Karpas-422 (cell line): Measurements from ENCODE around the gene FAT4. TPM values are rescaled to one million over a fixed set of nuclear protein-coding genes. Genes with fewer than 3 reads are reported as not detected.

Source experiments
- DNase-seq: peaks from one replicate; pipeline ENCODE4 v3.0.0-alpha.2; 2015
- H2AFZ ChIP-seq: fragments of 200-600 bp; sonication (generic); 2 replicates; pipeline ENCODE4 v1.6.1; 2014; ENCODE audit warnings: antibody characterized with exemption, low read length, mixed read lengths
- H3K27ac ChIP-seq: fragments of 200-600 bp; sonication (generic); 2 replicates; pipeline ENCODE4 v1.5.1; 2014; ENCODE audit warnings: mild to moderate bottlenecking, low read length, moderate library complexity
- H3K27me3 ChIP-seq: fragments of 200-600 bp; sonication (generic); 2 replicates; pipeline ENCODE4 v1.6.1; 2014; ENCODE audit warnings: low read length, mixed read lengths
- H3K36me3 ChIP-seq: fragments of 200-600 bp; sonication (generic); 2 replicates; pipeline ENCODE4 v1.6.1; 2014; ENCODE audit warnings: low read length, mixed read lengths; ENCODE audit not compliant: insufficient read depth
- H3K4me1 ChIP-seq: fragments of 200-600 bp; sonication (generic); 2 replicates; pipeline ENCODE4 v1.6.1; 2014; ENCODE audit warnings: mild to moderate bottlenecking, low read length, mixed read lengths
- H3K4me2 ChIP-seq: fragments of 200-600 bp; sonication (generic); 2 replicates; pipeline ENCODE4 v1.6.1; 2014; ENCODE audit warnings: low read length, low read depth, mild to moderate bottlenecking; ENCODE audit not compliant: poor library complexity, severe bottlenecking
- H3K4me3 ChIP-seq: fragments of 200-600 bp; sonication (generic); 2 replicates; pipeline ENCODE4 v1.5.1; 2014; ENCODE audit warnings: mild to moderate bottlenecking, antibody characterized with exemption, low read length, mixed read lengths
- H3K79me2 ChIP-seq: fragments of 200-600 bp; sonication (generic); 2 replicates; pipeline ENCODE4 v1.6.1; 2014; ENCODE audit warnings: mild to moderate bottlenecking, low read length, mixed read lengths
- H3K9ac ChIP-seq: fragments of 200-600 bp; sonication (generic); 2 replicates; pipeline ENCODE4 v1.6.0; 2014; ENCODE audit warnings: low read length
- H3K9me2 ChIP-seq: fragments of 200-600 bp; sonication (generic), shearing (Covaris generic); replicated peaks from 2 replicates; pipeline ENCODE4 v1.6.0; 2014; ENCODE audit warnings: mild to moderate bottlenecking, low read length, moderate library complexity; ENCODE audit not compliant: insufficient read depth
- H3K9me3 ChIP-seq: fragments of 300-700, 200-600 bp; sonication (generic); 2 replicates; pipeline ENCODE4 v1.6.1; 2014; ENCODE audit warnings: low read length, mixed read lengths
- H4K20me1 ChIP-seq: fragments of 200-600 bp; sonication (generic); 2 replicates; pipeline ENCODE4 v1.6.1; 2014; ENCODE audit warnings: mild to moderate bottlenecking, antibody characterized with exemption, low read length, low read depth; ENCODE audit not compliant: insufficient read depth
- total RNA-seq: library from RNA; depleted of rRNA; stranded (reverse); fragments of >200 nt; shearing (Covaris generic); gene quantifications from 2 replicates; pipeline ENCODE4 v1.2.3, GENCODE V29; 2014; ENCODE audit warnings: low replicate concordance

FAT4 gene
- total RNA-seq, 1 experiment from 2014 or later, result 12.2 TPM

- no peak overlapping the region for H2AFZ ChIP-seq
- H3K27me3 ChIP-seq, result no peaks in the 10 kb centered on the region
- H3K79me2 ChIP-seq, result no peaks in the 10 kb centered on the region
- H3K4me2 ChIP-seq, result no peak overlapping the region
- peaks cover 4% of the 10 kb centered on the region; the same call in 1 of the 2 replicates for H3K9me3 ChIP-seq
- H4K20me1 ChIP-seq, result no peaks in the 10 kb centered on the region
- no peak overlapping the region for H3K27ac ChIP-seq
- H3K4me1 ChIP-seq, result no peaks in the 10 kb centered on the region
- no peaks in the 10 kb centered on the region for H3K36me3 ChIP-seq
- no peak overlapping the region for H3K4me3 ChIP-seq
- no peaks in the 10 kb centered on the region for H3K9me2 ChIP-seq
- H3K9ac ChIP-seq, result no peak overlapping the region
- DNase-seq, result no peak
These were observed 7.1 kb downstream of the FAT4 start for GRCh38 chr4:125321709-125322365.

DNA sequence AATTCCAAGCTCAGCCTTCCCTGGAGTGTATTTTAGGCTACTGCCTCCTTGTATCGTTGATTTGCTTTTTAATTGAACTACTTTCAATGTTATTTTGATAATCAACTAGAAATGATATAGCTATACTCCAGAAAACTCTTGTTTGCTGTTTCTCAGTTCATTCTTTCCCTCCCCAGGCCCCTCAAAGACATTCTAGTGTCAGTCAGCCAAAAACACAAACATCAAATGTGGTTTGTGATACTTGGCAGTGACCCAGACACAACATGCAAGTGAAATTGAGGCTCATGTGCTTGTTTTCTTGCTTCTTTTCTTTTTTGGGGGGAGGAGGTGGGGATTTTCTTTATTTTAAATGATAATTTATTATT lies 7.6 kb downstream of the FAT4 start:
- no peak overlapping the region for H3K4me2 ChIP-seq
- H3K9ac ChIP-seq, result no peak overlapping the region

GRCh38 chr4:125323654-125324053 lies 8.9 kb downstream of the FAT4 start:
- Histone ChIP-seq H3K4me3 (no peak overlapping the region), H3K27ac (no peak overlapping the region), H3K4me1 (no peaks in the 10 kb centered on the region), H3K79me2 (no peaks in the 10 kb centered on the region), H3K4me2 (no peak overlapping the region), H3K9me2 (no peaks in the 10 kb centered on the region), H2AFZ (no peak overlapping the region), H3K9ac (no peak overlapping the region), H3K27me3 (no peaks in the 10 kb centered on the region), H3K36me3 (no peaks in the 10 kb centered on the region), H4K20me1 (no peaks in the 10 kb centered on the region), H3K9me3 (peaks cover 3% of the 10 kb centered on the region; the same call in 1 of the 2 replicates)
- no peak for DNase-seq

More for the DNA sequence above, 7.6 kb downstream of the FAT4 start:
- Histone ChIP-seq H3K36me3 (no peaks in the 10 kb centered on the region), H2AFZ (no peak overlapping the region), H3K79me2 (no peaks in the 10 kb centered on the region), H4K20me1 (no peaks in the 10 kb centered on the region), H3K9me2 (no peaks in the 10 kb centered on the region), H3K27me3 (no peaks in the 10 kb centered on the region), H3K9me3 (peaks cover 4% of the 10 kb centered on the region; the same call in 1 of the 2 replicates), H3K4me1 (no peaks in the 10 kb centered on the region), H3K4me3 (no peak overlapping the region), H3K27ac (no peak overlapping the region)
- DNase-seq, result no peak

DNA sequence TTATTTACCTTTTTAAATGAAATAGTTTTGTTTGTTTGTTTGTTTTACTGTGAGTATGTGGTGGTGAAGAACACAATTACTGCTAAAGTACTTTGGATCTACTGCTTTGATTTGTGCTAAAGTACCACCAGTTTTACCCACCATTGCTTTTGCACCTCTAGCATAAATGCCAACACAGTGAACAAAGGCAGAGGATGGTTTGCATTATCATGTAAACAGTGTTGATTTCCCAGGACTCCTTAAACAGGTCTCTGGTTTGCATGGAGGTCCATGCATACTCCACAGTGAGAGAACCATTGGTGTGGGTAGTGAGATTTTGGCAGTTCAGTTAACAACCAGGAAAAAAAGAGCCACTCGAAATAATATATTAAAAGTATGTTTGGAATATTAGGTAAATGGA lies 11.0 kb downstream of the FAT4 start:
- Histone ChIP-seq H3K27me3 (0 out of 2 replicates have a peak, but pooled peaks cover 2% of the 10 kb centered on the region), H3K27ac (no peak overlapping the region), H3K9me3 (no peaks in the 10 kb centered on the region; the same call in 1 of the 2 replicates), H3K4me3 (no peak overlapping the region), H4K20me1 (no peaks in the 10 kb centered on the region), H2AFZ (no peak overlapping the region), H3K36me3 (no peaks in the 10 kb centered on the region), H3K9me2 (no peaks in the 10 kb centered on the region), H3K79me2 (no peaks in the 10 kb centered on the region), H3K4me1 (no peaks in the 10 kb centered on the region), H3K4me2 (no peak overlapping the region), H3K9ac (no peak overlapping the region)
- no peak for DNase-seq

DNA sequence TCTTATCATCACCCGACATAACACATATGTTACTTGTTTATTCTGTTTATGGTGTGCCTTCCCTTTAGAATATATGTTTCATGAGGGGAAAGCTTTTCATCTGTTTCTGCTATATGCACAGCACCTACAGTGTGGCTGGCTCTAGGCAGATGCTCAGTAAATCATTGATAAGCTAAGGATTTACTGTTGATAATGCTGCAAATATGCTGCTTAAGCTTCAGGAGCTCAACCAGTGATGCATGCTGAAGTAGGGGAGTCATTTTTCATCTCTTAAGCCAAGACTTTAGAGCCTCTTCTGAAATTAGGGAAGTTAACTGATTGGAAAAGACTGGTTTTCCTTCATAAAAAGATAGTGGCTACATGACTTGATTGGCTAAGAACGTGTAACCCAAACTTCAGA lies 16.4 kb downstream of the FAT4 start:
- Histone ChIP-seq H3K27me3 (0 out of 2 replicates have a peak, but pooled peaks cover 2% of the 10 kb centered on the region), H3K9me3 (no peaks in the 10 kb centered on the region; the same call in 1 of the 2 replicates), H3K79me2 (no peaks in the 10 kb centered on the region), H3K4me2 (no peak overlapping the region), H3K9me2 (no peaks in the 10 kb centered on the region), H4K20me1 (no peaks in the 10 kb centered on the region), H3K27ac (no peak overlapping the region), H3K9ac (no peak overlapping the region), H3K4me3 (no peak overlapping the region), H3K4me1 (0 out of 2 replicates have a peak, but pooled peaks cover 5% of the 10 kb centered on the region), H2AFZ (no peak overlapping the region), H3K36me3 (no peaks in the 10 kb centered on the region)
- DNase-seq, result no peak

DNA sequence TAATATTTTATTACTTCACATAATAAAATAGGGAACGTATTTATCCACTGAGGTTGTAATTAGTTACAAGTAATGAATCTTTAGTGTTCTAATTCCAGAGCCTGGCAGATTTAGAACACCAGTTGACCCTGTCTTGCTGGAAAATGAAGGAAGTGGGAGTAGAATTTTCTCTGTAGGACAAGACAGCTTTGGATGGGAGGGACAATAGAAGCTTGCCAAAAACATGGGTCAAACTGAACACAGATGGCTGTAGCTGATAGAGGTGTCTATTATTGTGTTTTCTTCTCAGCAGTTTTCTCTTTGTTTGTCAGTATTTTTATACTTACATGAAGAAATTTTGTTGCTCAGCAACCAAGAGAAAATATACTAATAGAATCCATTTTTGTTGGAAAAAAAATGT lies 20.2 kb downstream of the FAT4 start:
- Histone ChIP-seq H3K4me3 (no peak overlapping the region), H3K4me1 (peaks cover 10% of the 10 kb centered on the region; the same call in 1 of the 2 replicates), H2AFZ (no peak overlapping the region), H3K9ac (no peak overlapping the region), H3K4me2 (no peak overlapping the region), H3K27me3 (no peaks in the 10 kb centered on the region), H3K27ac (no peak overlapping the region), H3K79me2 (no peaks in the 10 kb centered on the region), H3K9me2 (no peaks in the 10 kb centered on the region), H3K9me3 (no peaks in the 10 kb centered on the region; the same call in 1 of the 2 replicates), H4K20me1 (no peaks in the 10 kb centered on the region), H3K36me3 (no peaks in the 10 kb centered on the region)
- no peak for DNase-seq

DNA sequence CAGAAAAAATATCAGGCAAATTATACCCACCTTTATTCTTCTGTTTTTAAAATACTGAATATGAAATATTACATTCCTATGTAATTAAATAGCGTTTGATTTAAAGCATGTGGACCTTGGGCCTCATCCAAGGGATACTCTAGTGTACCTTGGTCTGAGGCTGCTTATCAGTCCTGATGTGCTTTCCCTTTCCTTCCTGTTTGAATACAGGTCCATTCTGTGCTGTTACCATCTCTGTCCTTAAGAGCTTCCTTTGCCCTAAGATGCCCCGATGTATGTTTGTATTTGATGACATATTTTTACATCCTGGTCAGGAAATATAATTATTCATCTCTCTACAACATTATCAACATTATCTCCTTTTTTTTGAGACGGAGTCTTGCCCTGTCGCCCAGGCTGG lies 24.1 kb downstream of the FAT4 start:
- Histone ChIP-seq H3K9me2 (no peaks in the 10 kb centered on the region), H2AFZ (no peak overlapping the region), H3K4me1 (peaks cover 5% of the 10 kb centered on the region; the same call in 1 of the 2 replicates), H3K36me3 (no peaks in the 10 kb centered on the region), H3K27ac (no peak overlapping the region), H3K4me2 (no peak overlapping the region), H3K9ac (no peak overlapping the region), H3K9me3 (0 out of 2 replicates have a peak, but pooled peaks cover 3% of the 10 kb centered on the region), H3K27me3 (no peaks in the 10 kb centered on the region), H3K79me2 (no peaks in the 10 kb centered on the region), H3K4me3 (no peak overlapping the region), H4K20me1 (no peaks in the 10 kb centered on the region)
- no peak for DNase-seq

DNA sequence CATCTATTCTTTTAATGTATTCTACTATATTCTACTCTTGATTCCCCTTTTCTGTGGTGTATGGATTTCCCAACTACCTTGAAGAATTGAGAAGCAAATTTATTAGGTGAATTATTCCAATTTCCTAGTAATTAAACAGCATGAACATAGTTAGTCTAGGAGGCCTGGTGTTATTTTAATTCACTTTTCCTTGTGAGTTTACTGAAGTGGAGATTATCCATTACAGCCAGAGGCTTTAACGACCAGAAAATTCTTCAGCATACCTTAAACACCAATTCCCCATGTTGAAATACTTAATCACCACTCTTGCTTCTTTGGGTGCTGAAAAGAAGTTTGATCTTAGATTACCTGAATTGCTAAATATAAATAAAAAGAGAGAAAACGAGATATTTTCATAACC lies 29.4 kb downstream of the FAT4 start:
- Histone ChIP-seq H3K4me2 (no peak overlapping the region), H3K4me3 (no peak overlapping the region), H3K27ac (no peak overlapping the region), H3K9me3 (peaks cover 9% of the 10 kb centered on the region; the same call in 1 of the 2 replicates), H3K79me2 (no peaks in the 10 kb centered on the region), H2AFZ (no peak overlapping the region), H3K4me1 (no peaks in the 10 kb centered on the region), H3K27me3 (no peaks in the 10 kb centered on the region), H3K9ac (no peak overlapping the region), H3K36me3 (no peaks in the 10 kb centered on the region), H4K20me1 (no peaks in the 10 kb centered on the region), H3K9me2 (no peaks in the 10 kb centered on the region)
- DNase-seq, result no peak
